ENCODE data around the gene UBA6.
"Not testable (repeated sequence)": the region's sequence is repeated elsewhere in the genome, so short reads cannot be mapped to it uniquely, and the experiment has no call there.

UBA6 gene

GRCh38 chr4:67658302-67658701, 42.7 kb downstream of the UBA6 start:
- H3K4me3 ChIP-seq (ENCODE audit: low read depth, low read length) = no peak overlapping the region
- peaks cover 30% of the 10 kb centered on the region for H3K36me3 ChIP-seq (replicated peaks)
- no peak overlapping the region for H3K27ac ChIP-seq
- DNase-seq = no peak
- no peak for TF ChIP-seq CTCF (IDR thresholded peaks at IDR 0.05; ENCODE audit: low read depth, low read length, missing control alignments)
- in situ Hi-C loops (cut with HindIII; ENCODE audit: low pct_ligation_motif_present, low sequenced_read_pairs) = no loop called here
- H3K27me3 ChIP-seq (replicated peaks) = no peaks in the 10 kb centered on the region

- peaks cover 10% of the 10 kb centered on the region for H3K36me3 ChIP-seq (replicated peaks)
- no peak for TF ChIP-seq CTCF (IDR thresholded peaks at IDR 0.05; ENCODE audit: low read depth, low read length, missing control alignments)
- H3K27ac ChIP-seq = no peak overlapping the region
- DNase-seq = no peak
- no peaks in the 10 kb centered on the region for H3K27me3 ChIP-seq (replicated peaks)
- H3K4me3 ChIP-seq (ENCODE audit: low read depth, low read length) = no peak overlapping the region
- in situ Hi-C loops (cut with HindIII; ENCODE audit: low pct_ligation_motif_present, low sequenced_read_pairs) = no loop called here
Observed at GRCh38 chr4:67651536-67651935, 49.4 kb downstream of the UBA6 start.

GRCh38 chr4:67638136-67638535, 62.8 kb downstream of the UBA6 start:
- H3K36me3 ChIP-seq (replicated peaks) = peaks cover 11% of the 10 kb centered on the region
- TF ChIP-seq CTCF (IDR thresholded peaks at IDR 0.05; ENCODE audit: low read depth, low read length, missing control alignments) = no peak
- H3K4me3 ChIP-seq (ENCODE audit: low read depth, low read length) = no peak overlapping the region
- in situ Hi-C loops (cut with HindIII; ENCODE audit: low pct_ligation_motif_present, low sequenced_read_pairs) = no loop called here
- DNase-seq = no peak
- H3K27me3 ChIP-seq (replicated peaks) = no peaks in the 10 kb centered on the region
- no peak overlapping the region for H3K27ac ChIP-seq

GRCh38 chr4:67636978-67637377, 64.0 kb downstream of the UBA6 start:
- H3K27ac ChIP-seq; H3K4me3 ChIP-seq (ENCODE audit: low read depth, low read length); DNase-seq; in situ Hi-C loops (cut with HindIII; ENCODE audit: low pct_ligation_motif_present, low sequenced_read_pairs); H3K27me3 ChIP-seq (replicated peaks): not testable (repeated sequence)
- H3K36me3 ChIP-seq (replicated peaks) = peaks cover 14% of the 10 kb centered on the region

- in situ Hi-C loops (cut with HindIII; ENCODE audit: low pct_ligation_motif_present, low sequenced_read_pairs) = no loop called here
- TF ChIP-seq CTCF (IDR thresholded peaks at IDR 0.05; ENCODE audit: low read depth, low read length, missing control alignments) = no peak
- H3K27me3 ChIP-seq (replicated peaks) = no peaks in the 10 kb centered on the region
- DNase-seq = no peak
- peaks cover 15% of the 10 kb centered on the region for H3K36me3 ChIP-seq (replicated peaks)
- H3K4me3 ChIP-seq (ENCODE audit: low read depth, low read length) = no peak overlapping the region
- H3K27ac ChIP-seq = no peak overlapping the region
Observed at GRCh38 chr4:67635331-67635730, 65.6 kb downstream of the UBA6 start.

GRCh38 chr4:67634741-67635140, 66.2 kb downstream of the UBA6 start:
- in situ Hi-C loops (cut with HindIII; ENCODE audit: low pct_ligation_motif_present, low sequenced_read_pairs) = no loop called here
- TF ChIP-seq CTCF (IDR thresholded peaks at IDR 0.05; ENCODE audit: low read depth, low read length, missing control alignments) = no peak
- H3K4me3 ChIP-seq (ENCODE audit: low read depth, low read length) = no peak overlapping the region
- H3K27me3 ChIP-seq (replicated peaks) = no peaks in the 10 kb centered on the region
- peaks cover 18% of the 10 kb centered on the region for H3K36me3 ChIP-seq (replicated peaks)
- H3K27ac ChIP-seq = no peak overlapping the region
- DNase-seq = no peak
